HG02623 (cell line): Measurements from ENCODE around the gene ALG3.
"Not testable (repeated sequence)": the region's sequence is repeated elsewhere in the genome, so short reads cannot be mapped to it uniquely, and the experiment has no call there.

Experiments
- ATAC-seq: cut with Tn5 transposase; IDR thresholded peaks from one replicate; pipeline ENCODE4 v1.9.1; 2021; ENCODE audit warnings: moderate library complexity; ENCODE audit not compliant: unreplicated experiment

ALG3 gene

DNA sequence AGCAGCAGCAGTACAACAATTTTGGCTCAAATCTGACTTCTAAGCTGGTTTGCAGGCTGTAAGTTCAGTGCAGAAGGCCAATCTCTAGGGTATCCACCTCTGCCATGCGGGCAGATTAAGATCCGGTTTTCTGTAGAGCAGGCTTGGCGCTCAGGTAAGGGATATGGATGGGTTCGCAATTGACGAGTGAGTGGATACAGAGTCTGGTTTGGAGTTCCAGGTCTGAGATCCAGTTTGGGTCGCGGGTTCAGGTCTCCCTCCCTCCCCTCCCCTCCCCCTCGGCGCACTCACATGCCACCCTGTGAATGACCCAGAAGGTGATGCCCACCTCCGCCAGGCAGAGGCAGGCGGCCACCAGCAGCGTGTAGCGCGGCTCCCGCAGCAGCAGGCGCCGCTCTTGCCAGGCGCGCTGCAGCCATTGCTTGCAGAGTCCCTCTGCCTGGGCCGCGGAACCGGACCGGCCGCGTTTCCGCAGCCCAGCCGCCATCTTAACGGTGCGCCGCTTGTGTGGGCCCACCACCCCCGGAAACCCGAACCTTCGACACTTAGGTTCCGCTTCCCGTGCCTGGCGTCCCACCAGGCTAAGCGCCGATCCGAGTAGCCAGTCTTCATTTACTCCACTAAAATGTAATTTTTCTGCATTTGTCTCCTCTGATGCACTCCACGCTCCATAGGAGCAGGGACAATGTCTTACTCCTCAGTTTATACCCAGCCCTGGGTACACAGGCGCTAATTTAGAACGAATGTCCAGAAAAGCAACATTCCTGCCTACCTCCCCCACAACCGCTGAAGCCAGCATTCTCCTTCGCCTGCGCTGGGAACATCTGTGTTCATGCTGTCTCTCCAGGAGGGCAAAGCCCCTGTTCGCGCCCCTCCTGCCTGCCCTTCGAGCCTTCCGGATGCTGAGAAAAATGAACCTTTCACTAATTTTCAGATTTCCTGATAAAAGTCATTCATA is at the start of gene ALG3:
TSS of gene ALG3 (minus strand) at position 509 of the 958 bp plus-strand sequence. CDS start at position 487, 22 bp downstream.
- peak; percentile 42 for ATAC-seq

DNA sequence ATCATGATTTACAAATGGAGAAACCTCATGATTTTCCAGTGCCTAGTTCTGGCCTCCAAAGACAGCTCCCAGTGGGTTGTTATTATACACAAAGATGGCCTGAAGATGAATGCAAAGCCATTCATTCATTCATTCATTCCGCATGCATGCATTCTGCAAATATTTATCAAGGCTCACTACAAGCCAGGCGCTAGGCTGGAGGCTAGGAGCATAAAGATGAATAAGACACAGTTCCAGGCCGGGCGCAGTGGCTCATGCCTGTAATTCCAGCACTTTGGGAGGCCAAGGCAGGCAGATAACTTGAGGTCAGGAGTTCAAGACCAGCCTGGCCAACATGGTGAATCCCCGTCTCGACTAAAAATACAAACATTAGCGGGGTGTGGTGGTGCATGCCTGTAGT is 47.9 kb upstream of the ALG3 start:
- no peak for ATAC-seq

DNA sequence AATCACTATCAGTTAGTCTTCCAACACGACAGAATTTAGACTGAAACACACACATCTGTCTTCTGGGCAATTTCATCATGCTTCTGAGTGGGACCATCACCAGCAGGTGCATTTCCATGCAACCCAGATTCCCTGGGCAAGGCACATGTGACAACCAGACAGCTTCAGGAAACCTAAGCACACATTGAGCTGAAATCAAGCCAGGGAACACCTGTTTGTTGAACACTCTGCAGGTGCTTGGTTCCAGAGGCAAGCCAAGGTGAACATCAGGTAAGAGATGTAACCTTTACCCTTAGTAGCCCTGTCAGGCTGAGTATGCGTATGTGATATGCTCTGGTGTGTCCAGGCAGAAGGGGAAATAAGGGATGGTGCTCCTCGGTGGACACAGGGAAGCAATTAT is 47.0 kb upstream of the ALG3 start:
- ATAC-seq = no peak

DNA sequence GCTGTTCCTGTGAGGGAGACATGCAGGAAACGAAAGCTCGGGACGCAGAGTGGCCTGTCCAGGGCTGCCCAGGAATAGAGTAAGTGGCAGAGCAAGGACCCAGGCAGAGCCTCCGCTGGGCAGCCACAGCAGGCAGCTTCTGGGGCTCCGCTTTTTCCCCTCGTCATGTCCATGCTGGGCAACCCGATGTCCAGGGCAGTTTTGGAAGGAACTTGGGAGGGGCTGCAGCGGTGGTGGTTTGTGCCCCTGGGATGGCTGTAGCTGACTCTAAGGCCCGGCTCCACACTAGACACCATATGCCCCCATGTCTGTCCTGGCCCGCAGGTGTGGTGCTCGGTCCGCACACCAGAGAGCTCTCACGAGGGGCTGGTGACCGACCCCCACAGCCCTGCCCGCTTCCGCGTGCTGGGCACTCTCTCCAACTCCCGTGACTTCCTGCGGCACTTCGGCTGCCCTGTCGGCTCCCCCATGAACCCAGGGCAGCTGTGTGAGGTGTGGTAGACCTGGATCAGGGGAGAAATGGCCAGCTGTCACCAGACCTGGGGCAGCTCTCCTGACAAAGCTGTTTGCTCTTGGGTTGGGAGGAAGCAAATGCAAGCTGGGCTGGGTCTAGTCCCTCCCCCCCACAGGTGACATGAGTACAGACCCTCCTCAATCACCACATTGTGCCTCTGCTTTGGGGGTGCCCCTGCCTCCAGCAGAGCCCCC is 43.1 kb upstream of the ALG3 start:
- no peak for ATAC-seq

DNA sequence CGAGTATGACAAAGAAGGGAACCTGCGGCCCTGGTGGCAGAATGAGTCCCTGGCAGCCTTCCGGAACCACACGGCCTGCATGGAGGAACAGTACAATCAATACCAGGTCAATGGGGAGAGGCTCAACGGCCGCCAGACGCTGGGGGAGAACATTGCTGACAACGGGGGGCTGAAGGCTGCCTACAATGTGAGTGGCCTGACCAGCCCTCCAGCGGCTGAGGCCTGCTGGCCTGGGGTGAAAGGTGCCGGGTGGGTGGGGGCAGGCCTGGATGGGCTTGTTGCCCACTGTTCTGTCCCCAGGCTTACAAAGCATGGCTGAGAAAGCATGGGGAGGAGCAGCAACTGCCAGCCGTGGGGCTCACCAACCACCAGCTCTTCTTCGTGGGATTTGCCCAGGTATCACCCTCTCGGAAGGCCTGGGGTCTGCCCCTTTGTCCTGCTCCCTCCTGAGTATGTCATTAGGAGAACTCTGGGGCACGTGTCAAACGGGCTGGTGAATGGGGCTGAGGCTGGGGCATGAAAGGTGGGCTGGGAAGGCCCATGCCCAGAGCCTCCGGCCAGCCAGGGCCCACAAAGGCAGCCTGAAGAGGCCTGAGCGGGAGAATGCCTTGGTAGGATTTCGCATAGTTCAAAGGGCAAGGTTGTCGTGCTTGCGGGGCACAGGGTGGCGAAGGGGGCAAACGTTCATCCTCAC is 42.4 kb upstream of the ALG3 start:
- no peak for ATAC-seq

DNA sequence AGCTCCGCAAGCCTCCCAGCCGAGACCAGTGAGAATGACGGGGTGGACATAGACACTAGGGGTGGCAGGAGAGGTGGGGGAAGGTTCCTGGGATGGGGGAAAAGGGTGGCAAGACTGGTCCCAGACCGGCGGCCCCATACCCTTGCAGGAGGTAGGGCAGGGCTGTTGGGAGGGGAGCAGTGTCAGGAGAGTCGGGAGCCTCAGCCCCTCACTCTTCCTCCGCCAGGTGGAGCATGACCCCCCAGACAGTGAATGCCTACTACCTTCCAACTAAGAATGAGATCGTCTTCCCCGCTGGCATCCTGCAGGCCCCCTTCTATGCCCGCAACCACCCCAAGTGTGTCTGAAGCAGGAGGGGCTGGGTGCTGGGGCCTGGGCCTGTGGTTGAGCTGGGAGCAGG is 41.6 kb upstream of the ALG3 start:
- ATAC-seq = no peak

DNA sequence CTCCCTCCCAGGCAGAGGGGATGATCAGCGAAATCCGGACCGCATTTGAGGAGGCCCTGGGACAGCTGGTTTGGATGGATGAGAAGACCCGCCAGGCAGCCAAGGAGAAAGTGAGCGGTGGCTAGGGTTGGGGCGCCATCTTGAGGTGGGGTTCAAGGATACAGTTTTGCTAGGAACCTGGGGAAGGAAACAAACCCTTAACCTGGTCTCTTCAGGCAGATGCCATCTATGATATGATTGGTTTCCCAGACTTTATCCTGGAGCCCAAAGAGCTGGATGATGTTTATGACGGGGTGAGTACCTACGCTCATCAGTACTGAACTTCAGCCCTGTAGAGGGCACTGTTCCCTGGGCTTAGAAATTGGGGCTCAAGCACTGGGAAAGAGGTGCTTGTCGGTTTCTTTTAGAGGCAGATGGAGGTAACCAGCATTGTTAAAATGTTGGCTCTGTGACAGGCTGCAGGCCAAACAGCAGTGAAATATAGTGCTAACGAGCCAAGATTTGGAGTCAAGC is 40.7 kb upstream of the ALG3 start:
- no peak for ATAC-seq

DNA sequence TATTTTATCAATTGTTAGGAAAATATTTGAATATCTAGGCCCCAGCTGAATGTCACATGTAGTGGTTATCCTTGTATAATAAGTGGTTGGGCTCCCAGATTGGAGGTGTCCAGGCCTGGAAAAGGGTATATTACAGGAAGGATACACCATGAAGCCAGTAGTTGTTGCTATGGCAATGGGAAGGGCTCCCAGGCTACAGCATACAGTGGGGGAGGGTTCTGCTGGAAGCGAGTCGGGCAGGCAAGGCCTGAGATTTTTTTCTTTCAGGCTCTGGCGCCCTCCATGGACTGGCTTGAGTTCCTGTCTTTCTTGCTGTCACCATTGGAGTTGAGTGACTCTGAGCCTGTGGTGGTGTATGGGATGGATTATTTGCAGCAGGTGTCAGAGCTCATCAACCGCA is 35.9 kb upstream of the ALG3 start:
- no peak for ATAC-seq

DNA sequence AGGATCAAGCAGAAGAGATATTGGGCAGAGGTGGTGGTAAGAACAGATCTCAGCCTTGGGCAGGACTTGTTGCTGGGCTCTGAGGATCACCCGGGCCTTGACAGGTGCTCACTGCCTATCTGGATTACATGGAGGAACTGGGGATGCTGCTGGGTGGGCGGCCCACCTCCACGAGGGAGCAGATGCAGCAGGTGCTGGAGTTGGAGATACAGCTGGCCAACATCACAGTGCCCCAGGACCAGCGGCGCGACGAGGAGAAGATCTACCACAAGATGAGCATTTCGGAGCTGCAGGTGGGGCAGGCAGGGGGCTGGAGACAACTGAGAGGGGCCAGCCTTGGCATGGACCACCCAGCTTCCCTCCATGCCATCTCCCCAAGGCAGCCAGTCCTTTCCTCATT is 34.9 kb upstream of the ALG3 start:
- ATAC-seq = no peak

DNA sequence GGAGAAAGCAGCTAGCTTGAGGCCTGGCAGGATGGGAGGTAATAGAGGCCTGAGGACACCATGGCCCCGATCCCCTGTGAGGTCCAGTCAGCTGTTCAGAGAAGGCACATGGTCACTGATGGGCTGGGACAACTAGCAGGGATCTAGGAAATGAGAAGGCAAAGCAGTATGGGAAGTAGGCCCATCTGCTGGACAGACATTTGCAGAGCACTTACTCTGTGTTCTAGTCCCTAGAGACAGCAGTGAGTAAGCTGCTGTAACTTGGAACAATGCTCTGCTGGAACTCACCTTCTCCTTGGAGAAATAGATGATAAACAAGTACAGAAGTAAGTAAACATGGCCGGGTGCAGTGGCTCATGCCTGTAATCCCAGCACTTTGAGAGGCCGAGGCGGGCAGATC is 34.2 kb upstream of the ALG3 start:
- ATAC-seq = no peak

DNA sequence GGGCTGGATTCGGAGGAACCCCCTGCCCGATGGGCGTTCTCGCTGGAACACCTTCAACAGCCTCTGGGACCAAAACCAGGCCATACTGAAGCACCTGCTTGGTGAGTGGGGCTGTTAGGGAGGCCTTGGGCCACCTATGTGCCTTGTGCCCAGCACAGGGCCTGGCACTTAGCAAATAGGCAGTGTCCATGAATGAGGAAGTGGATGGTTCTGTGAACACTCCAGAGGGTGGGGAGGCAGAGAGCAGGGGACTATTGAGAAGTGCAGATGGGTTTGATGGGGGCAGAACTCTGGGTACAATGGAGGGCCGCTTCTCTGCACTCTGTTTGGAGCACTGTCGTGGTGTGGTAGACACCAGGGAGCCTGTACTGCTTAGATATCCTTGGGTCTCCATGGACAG is 28.6 kb upstream of the ALG3 start:
- ATAC-seq = no peak

DNA sequence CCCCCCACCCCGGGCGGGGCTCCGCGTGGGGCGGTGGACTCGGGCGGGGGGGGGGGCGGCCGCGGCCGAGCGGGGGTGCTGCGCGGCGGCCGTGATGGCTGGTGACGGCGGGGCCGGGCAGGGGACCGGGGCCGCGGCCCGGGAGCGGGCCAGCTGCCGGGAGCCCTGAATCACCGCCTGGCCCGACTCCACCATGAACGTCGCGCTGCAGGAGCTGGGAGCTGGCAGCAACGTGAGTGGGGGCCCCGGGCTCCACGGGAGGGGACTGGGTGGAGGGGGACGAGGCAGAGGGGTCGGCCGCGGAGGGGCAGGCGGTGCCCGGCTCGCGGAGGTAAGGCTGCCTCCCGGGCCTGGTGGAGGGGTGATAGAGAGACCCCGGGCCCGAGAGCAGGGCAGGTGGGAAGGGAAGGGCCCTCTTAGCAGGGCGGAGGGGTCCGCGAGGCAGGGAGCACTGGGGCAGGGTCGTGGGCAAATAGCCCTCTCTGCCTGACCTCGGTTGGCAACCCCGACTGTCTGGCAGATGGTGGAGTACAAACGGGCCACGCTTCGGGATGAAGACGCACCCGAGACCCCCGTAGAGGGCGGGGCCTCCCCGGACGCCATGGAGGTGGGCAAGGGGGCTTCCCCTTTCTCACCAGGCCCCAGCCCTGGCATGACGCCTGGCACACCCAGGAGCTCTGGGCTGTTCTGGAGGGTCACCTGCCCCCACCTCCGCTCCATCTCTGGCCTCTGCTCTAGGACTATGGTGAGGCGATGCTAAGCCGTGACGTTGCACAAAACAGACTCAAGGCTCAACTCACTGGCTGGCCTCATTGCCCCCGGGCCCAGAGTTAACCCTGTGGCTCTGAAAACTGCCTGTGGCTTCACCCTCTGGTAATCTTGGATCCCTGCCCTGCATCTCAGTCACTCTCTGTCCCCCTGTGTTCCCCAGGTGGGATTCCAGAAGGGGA is 27.5 kb upstream of the ALG3 start, which contains the start of gene ECE2:
TSS of gene ECE2 (plus strand) at position 62 of the 950 bp plus-strand sequence. CDS start at position 194, 132 bp downstream.
- ATAC-seq = no peak

DNA sequence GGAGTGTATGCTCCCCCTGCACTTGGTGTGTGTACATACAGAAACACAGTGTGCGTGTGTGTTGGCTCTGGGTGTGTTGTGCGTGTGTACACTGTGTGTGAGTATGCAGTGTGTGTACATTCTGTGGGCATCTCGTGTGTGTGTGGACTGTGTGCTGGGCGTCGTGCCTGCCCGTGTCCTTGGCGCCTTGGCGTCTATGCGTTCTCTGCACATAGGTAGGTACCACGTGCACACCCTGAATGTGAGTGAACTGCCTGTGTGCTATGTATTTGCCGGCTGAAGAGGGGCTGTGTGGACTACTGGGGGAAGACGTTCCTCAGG is 26.6 kb upstream of the ALG3 start:
- no peak for ATAC-seq

DNA sequence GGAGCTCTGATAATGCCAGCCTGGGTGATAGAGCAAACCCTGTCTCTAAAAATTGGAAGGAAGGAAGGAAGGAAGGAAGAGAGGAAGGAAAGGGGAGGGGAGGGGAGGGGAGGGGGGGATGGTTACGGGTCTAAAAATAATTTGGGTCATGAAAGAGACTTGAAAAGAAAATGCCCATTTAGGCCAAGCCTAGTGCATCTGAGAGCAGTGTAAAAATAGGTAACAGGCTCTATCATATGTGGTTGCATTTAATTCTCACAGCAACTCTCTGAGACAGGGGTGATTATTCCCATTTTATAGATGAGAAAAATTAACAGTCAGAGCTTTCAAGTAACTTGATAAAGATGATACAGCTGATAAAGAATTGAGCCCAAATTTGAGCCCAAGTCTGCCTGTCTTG is 23.5 kb upstream of the ALG3 start:
- ATAC-seq = no peak

DNA sequence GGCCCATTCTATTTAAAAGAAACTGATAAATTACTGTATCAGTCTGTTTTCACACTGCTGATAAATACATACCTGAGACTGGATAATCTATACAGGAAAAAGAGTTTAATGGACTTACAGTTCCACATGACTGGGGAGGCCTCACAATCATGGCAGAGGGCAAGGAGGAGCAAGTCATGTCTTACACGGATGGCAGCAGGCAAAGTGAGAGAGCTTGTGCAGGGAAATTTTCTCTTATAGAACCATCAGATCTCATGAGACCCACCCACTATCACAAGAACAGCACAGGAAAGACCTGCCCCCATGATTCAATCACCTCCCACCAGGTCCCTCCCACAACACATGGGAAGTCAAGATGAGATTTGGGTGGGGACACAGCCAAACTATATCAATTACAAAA is 18.5 kb upstream of the ALG3 start:
- not testable (repeated sequence) for ATAC-seq

DNA sequence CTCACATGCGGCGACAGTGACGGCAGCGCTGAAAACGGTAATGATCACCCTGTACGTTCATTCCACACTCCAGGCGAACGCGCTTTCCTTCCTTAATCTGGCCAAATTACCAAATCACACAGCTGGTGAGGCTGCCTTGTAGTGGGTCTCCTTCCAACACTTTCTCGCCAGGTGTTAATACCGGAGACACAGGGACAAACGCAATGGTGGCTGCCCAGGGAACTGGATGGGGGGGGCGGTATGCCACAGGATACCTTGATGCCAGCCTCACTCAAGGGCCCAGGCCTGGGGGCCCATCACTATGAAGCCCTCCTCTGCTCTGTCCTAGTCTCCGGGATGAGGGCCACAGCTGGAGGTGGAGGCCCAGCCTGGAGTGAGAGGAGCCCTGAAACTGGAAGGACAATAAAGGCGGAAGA is 14.0 kb upstream of the ALG3 start:
- no peak for ATAC-seq

DNA sequence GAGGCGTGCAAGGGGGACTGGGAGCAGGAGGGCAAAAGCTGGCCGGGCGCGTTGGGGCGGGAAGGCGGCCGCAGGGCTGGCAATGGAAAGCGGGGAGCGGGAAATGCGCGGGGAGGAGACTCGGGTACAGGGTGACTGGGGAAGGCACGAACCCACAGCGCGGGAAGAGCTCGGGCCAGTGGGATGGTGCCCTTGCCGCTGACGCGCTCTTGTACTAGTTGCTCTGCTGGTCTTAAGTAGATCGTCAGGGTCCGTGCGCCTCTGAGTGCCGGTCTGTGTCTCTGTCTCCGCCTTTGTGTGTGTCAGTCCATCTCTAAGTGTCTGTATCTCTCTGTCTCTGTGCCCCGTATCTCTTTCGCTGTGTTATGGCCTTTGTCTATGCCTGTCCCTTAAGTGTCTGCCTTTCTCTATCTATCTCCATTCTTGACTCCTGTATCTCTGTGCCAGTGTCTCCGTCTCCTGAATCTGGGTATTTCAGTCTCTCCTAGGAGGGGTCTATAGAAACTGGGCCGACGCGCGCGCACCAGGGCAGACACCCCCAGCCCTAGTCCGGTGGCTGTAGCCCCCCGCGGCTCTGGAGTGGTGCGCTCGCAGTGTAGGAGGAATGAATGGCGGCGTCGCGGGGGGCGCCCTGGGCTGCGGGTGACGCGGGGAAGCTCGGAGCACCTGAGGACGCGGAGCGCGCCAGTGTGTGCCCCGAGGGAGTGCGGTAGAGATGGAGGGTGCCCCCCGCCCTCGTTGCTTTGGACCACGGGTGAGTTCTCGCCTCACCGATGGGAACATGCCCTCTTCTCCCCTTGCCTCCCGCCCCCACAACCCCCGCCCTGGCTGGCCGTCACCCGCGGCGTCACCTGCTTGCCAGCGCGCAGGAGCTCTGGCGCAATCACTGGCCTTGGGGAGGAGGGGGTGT is 13.3 kb upstream of the ALG3 start:
- no peak for ATAC-seq

DNA sequence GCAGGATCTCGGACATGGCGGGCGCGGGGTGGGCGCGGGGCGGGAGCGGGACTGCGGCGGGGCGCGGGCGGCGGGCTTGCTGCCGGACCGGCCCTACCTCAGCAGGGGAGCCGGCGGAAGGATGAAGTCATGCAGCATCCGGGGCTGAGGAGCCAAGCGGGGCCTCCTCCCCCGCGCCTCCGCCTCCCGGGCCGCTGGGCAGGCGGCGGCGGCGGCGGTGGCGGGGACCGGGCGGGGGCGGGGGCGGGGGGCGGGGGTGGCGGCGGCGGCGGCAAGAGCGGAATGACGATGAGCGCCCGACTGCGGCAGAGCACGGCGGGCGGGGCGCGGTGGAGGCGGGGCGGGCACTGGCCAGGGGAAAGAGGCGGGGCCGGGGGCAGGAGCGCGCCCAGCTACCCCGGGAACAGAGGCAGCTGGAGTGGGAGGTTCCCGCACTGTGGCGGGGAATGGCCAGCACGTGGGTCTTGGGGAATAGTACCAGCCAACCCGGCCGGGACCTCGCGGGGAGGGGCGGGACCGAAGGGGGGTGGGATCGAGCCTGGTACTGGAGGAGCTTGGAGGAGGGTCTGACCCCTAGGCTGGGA is 12.6 kb upstream of the ALG3 start, which contains the start of gene CAMK2N2:
TSS of gene CAMK2N2 (minus strand) at position 284 of the 584 bp plus-strand sequence. CDS start at position 16, 268 bp downstream.
- ATAC-seq = peak; percentile 48
